C4-2B (cell line): Measurements from ENCODE around the gene TMEM185B.

Source experiments
- H3K27ac ChIP-seq: fragments of 450-650 bp; 2 replicates; pipeline ENCODE4 v1.5.1; 2017
- ZFX ChIP-seq: fragments of 450-650 bp; IDR thresholded peaks from 2 replicates; pipeline ENCODE4 v1.6.1; 2017
- TF ChIP-seq, protein P1 (sequence below): fragments of 450-650 bp; conservative IDR thresholded peaks from 2 replicates; pipeline ENCODE4 v1.5.1; 2017; ENCODE audit warnings: mild to moderate bottlenecking

Gene TMEM185B

DNA sequence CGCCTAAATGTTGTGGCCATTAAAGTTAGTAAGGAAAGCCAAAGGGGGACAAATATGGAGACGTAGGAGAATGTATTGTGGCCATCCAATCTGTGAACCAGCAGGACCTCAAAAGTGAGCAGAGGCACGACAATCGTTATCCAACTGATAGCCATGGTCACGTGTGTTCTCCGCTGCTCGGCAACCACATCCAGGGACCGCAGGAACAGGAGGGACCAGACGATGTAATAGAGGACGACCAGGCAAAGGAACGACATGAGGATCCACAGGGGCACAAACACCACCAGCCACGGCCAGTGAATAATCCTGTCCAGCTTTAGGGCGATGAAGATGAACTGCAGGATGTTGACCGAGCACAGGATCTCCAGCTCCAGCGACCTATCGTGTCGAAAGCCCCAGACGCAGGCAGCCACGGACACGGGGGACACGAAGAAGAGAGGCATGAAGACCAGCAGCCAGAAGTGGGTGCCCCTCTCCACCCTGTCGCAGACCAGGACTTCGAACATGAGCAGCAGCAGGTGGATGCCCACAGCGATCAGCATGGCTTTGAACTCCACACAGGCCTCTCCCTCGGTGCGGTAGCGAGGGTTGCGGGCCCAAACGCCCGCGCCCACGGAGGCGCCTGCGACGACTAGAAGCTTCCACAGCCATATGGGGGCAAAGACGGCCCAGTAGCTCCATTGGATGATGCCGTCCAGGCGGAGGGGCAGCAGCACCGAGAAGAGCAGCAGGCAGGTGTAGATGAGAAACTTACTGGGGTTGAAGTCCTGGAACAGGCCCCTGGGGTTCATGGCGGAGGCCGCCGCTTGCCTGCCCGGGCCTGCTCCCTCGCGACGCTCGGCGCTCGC lies 790 bp downstream of the TMEM185B start:
- TF ChIP-seq ZFX, result peak; percentile 80; the same call in 1 of the 2 replicates
- TF ChIP-seq, protein P1, sequence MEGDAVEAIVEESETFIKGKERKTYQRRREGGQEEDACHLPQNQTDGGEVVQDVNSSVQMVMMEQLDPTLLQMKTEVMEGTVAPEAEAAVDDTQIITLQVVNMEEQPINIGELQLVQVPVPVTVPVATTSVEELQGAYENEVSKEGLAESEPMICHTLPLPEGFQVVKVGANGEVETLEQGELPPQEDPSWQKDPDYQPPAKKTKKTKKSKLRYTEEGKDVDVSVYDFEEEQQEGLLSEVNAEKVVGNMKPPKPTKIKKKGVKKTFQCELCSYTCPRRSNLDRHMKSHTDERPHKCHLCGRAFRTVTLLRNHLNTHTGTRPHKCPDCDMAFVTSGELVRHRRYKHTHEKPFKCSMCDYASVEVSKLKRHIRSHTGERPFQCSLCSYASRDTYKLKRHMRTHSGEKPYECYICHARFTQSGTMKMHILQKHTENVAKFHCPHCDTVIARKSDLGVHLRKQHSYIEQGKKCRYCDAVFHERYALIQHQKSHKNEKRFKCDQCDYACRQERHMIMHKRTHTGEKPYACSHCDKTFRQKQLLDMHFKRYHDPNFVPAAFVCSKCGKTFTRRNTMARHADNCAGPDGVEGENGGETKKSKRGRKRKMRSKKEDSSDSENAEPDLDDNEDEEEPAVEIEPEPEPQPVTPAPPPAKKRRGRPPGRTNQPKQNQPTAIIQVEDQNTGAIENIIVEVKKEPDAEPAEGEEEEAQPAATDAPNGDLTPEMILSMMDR, result no peak
- H3K27ac ChIP-seq, result peak overlapping the region; percentile 91

DNA sequence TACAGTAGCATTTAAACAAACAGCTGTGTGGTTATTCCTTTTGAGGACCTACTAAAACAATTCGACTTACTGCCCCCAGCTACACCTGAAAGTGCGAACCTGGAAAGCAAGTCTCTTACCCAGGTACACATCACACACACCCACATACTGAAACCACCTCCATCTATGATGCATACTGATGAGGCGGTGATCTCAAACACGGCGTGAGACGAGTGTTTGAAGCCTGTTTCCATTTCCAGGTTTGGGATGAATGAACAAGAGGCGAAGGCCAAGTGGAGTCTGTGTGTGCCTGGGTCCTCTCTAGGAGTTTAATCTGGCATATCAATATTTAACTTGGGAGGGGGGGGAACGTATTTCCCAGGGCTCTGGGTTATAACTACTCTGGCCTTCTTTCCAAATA lies 1.6 kb downstream of the TMEM185B start:
- no peak overlapping the region for H3K27ac ChIP-seq
- TF ChIP-seq ZFX, result no peak
- TF ChIP-seq, protein P1, result no peak

DNA sequence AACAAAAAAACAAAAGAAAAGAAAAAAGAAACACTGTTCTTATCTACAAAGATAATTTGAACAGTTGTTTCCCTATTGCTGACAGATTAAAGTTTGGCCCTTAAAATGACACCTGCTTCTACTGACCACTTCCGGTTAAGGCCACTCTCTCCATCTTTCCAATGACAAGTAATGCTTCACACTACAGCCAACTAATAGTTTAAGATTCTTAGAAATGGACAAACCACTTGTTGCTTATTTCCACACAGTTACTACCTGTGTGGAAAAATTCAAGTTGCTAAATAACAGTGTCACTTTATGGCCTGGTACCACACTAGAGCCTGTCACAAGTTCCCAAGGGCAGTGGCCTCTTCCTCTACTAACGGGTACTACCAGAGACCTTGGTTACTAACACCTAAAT lies 2.4 kb downstream of the TMEM185B start:
- TF ChIP-seq ZFX, result no peak
- TF ChIP-seq, protein P1, result no peak
- H3K27ac ChIP-seq, result no peak overlapping the region

DNA sequence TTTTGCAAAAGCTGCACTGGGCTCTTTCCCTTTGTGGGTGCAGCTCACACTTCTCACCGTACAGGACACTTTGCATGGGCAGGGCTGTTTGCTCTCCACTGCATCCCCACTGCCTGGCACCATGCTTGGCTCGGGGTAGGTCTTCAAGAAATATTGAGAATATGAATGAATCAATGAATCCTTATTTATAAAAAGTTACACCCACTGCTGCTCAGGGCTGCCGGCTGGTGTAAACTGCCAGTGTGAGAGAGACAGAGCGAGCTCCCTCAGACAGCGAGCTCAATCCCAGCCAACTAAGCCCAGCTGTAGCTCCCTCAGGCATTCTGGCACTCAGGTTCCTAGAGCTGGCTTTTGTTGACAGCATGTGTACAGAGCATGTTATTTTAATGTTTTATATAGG lies 3.4 kb downstream of the TMEM185B start:
- no peak overlapping the region for H3K27ac ChIP-seq
- TF ChIP-seq ZFX, result no peak
- TF ChIP-seq, protein P1, result no peak

DNA sequence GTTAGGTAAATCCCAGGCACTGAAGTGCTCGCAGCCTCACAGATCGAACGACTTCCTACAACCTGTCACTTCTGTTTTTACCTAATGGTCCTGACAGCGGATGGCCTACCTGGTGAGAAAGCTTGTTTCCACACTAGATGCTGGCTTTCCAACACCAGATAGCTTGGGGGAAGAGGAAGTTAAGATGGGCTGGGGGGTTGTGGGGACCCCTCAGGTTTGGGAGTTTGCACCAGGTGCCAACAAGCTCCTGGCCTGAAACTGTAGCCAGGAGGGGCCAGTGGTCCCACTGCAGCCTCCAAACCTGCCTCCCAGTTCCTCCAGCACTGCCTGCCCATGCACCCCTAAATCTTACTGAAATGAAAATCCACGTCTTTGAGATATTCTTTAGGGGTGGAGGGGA lies 3.9 kb downstream of the TMEM185B start:
- no peak for TF ChIP-seq ZFX
- TF ChIP-seq, protein P1, result no peak
- H3K27ac ChIP-seq, result no peak overlapping the region

DNA sequence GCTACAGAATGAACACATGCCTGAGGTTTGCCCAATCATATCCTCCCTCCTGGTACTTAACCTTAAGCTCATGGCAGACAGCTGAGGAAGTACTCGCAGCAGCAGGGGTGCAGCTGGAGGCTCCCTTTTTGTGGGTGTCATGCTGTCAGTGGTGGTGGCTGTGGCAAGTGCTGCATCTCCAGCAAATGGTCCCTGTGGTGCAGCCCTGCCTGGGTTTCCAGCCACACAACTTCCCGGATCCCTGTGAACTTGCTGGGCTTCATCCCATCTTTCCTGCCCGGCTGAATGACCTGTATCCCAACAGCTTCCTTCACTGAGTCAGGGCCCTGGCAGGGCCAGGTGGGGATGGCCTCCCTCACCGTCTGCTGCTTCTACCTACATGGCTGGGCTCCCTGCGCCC lies 5.0 kb downstream of the TMEM185B start:
- no peak overlapping the region for H3K27ac ChIP-seq
- TF ChIP-seq, protein P1, result no peak
- TF ChIP-seq ZFX, result no peak

DNA sequence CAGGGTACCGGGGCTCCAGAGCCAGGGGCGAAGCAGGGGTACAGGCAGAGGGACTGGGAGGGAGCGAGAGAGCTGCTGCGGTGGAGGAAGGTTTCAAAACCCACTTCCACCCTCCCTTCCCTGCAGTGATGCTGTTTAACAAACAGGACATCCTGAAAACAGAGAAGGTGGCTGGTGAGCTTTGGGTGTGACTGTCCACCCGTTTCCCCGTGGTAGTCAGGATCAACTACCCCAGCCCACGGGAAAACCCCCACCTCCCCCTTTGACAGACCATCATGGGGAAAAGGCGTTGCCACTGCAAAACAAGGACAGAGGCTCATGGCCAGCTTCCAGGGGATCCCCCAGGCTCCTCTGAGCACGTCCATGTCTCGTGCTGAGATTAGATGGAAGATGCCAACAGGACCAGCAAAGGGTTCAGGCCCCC lies 12.9 kb downstream of the TMEM185B start:
- H3K27ac ChIP-seq, result no peak overlapping the region
- no peak for TF ChIP-seq ZFX
- TF ChIP-seq, protein P1, result no peak
